GM18858 (cell line): ENCODE data around the gene AOPEP.
"Not testable (repeated sequence)": the region's sequence is repeated elsewhere in the genome, so short reads cannot be mapped to it uniquely, and the experiment has no call there.

Source experiments
- ATAC-seq: cut with Tn5 transposase; IDR thresholded peaks from one replicate; pipeline ENCODE4 v1.9.1; 2021; ENCODE audit not compliant: unreplicated experiment

AOPEP gene

GRCh38 chr9:94950579-94951323, 224.3 kb downstream of the AOPEP start:
- ATAC-seq, result no peak

DNA sequence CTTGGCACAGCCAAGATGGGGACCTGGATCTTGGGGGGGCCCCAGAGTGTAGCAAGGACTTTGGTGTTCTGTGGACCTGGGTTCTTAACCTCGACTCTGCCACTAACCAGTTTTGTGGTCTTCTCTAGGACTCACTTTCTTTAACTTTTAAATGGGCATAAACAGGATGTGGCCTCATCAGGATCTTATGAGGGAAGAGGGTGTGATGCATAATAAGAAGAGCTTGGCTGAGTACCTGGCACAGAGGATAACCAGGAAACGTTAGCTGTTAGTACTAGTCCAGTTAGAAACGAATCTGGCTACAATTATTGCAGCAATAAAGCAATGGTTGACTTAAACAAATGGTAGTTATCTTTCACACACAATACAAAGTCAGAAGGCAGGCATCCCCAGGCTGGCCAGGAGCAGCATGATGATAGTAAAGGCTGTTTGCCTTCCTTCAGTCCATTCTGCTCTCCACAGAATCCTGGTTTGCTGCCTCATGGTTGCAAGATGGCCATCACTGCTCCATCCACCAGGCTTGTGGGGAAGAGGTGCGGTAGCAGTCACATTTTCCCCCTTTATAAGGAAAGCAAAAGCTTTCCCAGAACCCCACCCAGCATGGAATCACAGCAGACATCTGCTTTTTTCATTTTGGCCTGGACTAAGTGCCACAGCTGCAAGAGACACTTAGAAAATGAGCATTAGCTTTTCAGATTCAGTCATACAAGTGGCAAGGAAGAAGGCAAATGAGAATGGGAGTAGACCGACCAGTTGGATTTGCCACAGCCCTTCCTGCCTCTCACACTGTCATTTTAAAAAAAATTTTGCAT, 225.0 kb downstream of the AOPEP start:
- ATAC-seq, result no peak

DNA sequence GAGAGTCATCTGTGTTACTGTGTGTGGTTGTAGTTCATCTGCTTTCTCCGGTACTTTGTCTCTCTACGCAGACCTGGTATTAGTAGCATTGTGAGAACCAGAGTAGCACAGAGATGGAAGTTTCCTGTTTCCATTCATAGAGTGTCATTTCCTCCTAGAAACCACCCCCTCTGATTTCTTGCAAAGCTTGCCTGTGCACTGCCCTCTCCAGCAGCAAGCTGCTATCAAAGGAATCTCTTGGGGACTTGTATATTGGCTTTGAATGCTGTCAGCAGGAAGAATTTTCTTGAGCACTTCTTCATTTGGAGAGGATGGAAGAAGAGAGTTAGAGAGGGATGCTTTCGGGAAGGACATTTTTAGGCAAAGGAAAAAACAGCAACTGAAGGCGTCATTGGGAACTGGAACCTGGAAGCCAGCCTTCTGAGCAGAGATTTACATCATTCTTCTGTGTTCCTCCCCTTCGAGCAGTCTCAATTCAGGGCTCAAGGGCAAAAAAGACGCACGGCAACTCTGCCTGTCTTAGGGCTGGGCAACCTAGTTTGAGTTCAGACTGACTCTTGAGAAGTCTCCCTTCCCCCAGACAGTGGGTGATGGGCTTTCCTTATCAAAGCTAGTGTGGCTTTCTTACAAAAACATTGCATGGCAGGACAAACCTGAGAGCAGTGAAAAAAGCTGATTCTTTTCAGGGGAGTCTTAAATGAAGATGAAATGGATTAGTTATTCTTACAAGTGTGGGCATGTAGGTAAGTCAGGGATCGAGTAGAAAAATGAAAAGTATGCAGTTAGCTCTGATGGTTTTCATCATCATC, 226.3 kb downstream of the AOPEP start:
- ATAC-seq, result peak; percentile 82

GRCh38 chr9:94956731-94957130, 230.2 kb downstream of the AOPEP start:
- no peak for ATAC-seq

GRCh38 chr9:94960964-94961363, 234.5 kb downstream of the AOPEP start:
- ATAC-seq, result no peak

GRCh38 chr9:94961870-94962269, 235.4 kb downstream of the AOPEP start:
- ATAC-seq, result no peak

- not testable (repeated sequence) for ATAC-seq
Observed at GRCh38 chr9:94965631-94966030, 239.1 kb downstream of the AOPEP start.

DNA sequence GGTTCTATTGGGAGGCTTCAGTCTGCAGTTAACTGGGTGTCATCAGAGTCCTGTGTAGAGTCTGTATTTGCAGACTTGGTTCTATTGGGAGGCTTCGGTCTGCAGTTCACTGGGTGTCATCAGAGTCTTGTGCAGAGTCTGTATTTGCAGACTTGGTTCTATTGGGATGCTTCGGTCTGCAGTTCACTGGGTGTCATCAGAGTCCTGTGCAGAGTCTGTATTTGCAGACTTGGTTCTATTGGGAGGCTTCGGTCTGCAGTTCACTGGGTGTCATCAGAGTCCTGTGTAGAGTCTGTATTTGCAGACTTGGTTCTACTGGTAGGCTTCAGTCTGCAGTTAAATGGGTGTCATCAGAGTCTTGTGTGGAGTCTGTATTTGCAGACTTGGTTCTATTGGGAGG, 239.5 kb downstream of the AOPEP start:
- ATAC-seq, result not testable (repeated sequence)

DNA sequence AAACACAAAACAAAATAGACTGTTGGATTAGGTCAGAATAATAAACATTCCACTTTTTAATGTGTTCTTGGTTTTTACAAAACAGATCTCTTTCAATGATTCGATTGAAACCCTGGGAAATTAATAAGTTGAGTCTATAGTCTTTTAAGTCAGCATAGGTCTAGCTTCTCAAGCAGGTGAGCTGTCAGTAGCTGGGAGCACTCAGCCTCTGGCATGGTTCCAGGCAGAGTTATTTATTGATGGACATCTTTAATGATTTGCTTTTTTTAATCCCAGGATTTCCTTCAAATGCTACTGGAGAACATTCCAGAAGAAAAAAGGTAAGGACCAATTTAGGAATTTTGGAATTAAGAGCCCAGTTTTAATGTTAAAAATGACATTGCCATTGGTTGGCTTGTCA, 241.0 kb downstream of the AOPEP start:
- no peak for ATAC-seq

- ATAC-seq, result no peak
Observed at GRCh38 chr9:94971378-94972131, 245.1 kb downstream of the AOPEP start.

- ATAC-seq, result no peak
Observed at GRCh38 chr9:94973451-94973941, 247.0 kb downstream of the AOPEP start.

GRCh38 chr9:94974154-94974879, 247.8 kb downstream of the AOPEP start:
- no peak for ATAC-seq

- ATAC-seq, result no peak
Observed at GRCh38 chr9:94975480-94975879, 249.0 kb downstream of the AOPEP start.

- ATAC-seq, result no peak
Observed at GRCh38 chr9:94976077-94976476, 249.6 kb downstream of the AOPEP start.

DNA sequence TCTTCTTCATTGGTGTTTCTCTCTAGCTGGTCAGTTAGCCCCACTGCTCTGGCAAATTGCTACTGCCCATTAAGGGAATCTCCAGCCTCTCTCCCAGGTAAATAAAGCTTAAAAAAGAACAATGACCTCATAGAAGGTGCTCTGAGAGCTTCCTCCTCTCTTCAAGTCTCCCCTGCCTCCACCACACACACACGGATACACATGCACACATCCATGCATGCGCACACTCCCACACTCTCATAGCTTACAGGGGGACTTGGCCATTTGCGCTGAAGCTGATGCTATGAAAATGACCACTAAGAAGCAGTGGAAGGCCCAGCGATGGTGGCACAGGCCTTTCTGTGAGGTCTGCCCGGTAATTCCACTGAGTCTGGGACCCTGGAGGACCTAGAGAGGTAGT, 250.9 kb downstream of the AOPEP start:
- no peak for ATAC-seq

DNA sequence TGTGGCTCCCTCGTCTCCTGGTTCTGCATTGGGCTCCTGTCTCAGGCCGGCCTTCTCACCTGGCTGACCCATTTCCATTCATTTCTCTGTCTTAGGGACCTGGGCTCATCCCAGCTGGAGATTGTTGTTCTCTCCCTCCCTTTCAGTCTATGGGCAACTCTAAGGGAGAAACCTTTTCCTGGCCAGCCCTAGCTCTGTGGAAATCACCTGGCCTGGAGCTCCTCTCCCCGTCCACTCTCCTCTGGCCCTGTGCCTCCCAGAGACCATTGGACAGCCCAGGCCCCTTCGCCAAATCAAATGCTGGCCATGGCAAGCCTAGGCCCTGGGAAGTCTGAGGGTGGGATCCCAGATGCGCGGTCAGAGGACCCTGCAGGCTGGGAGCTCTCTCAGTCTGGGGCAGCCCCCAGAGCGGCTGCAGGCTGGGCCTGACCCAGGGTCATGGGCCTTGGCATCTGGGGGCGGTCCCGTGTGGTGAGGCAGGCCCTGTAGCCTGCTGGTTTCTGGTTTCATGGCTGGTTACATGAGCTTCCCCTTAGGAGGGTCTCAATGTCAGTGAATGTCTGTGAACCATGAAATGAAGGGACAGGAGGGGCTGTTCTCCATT, 253.5 kb downstream of the AOPEP start:
- no peak for ATAC-seq

DNA sequence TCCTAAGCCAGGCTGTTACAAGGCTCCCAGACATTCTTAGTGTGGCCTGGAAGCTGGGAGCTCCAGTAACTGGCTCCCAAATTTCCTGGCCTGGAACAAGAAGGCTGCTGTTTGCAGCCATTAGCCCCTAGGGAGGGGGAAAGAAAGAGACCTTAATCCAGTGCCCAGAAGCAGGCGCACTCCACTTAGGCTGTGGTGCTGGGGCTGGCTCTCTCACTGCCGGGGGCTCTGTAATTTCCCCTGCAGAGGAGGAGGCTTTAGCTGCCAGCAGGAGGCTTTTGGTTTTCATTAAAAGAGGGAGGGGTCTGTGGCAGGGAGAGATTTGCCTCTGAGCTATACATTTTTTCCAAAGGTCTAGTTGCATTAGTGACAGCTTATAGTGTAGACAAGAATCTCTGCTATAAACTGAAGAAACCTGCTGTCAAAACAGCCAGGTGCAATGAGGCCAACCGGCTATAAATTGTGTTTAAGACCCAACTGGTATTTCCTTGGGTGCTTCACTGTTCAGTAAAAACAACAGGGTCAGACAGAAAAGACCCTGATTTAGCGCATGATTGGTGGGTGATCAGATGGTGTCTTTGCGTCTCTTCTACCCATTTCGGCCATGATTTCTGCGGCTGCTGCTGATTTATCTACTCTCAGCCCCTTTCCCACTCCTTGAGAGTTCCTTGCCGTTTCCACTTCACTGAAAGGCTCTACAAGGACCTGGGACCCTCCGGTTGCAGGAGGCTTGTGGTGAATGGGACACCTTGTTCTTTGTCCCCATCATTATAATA, 254.6 kb downstream of the AOPEP start:
- ATAC-seq, result no peak

DNA sequence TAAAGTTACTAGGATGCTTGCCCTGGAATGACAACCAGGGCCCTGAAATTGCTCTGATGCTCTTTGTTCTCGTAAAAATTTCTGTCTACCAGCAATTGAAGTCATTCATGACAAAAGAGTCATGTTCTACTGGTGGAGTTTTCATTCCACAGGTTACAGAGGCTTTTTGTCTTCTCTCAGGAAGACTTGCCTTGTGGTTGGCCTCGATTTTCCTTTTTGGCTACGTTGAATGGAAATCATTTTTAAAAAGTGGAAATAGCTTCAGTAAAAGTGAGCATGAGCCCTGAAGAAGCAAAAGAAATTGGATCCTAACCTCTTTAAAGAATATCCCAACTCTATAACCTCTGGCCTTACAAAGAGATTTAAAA, 255.2 kb downstream of the AOPEP start:
- no peak for ATAC-seq

- ATAC-seq, result no peak
Observed at GRCh38 chr9:94982211-94982610, 255.7 kb downstream of the AOPEP start.
